ENCODE results near the gene TRIM68.

Gene TRIM68, protein sequence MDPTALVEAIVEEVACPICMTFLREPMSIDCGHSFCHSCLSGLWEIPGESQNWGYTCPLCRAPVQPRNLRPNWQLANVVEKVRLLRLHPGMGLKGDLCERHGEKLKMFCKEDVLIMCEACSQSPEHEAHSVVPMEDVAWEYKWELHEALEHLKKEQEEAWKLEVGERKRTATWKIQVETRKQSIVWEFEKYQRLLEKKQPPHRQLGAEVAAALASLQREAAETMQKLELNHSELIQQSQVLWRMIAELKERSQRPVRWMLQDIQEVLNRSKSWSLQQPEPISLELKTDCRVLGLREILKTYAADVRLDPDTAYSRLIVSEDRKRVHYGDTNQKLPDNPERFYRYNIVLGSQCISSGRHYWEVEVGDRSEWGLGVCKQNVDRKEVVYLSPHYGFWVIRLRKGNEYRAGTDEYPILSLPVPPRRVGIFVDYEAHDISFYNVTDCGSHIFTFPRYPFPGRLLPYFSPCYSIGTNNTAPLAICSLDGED

DNA sequence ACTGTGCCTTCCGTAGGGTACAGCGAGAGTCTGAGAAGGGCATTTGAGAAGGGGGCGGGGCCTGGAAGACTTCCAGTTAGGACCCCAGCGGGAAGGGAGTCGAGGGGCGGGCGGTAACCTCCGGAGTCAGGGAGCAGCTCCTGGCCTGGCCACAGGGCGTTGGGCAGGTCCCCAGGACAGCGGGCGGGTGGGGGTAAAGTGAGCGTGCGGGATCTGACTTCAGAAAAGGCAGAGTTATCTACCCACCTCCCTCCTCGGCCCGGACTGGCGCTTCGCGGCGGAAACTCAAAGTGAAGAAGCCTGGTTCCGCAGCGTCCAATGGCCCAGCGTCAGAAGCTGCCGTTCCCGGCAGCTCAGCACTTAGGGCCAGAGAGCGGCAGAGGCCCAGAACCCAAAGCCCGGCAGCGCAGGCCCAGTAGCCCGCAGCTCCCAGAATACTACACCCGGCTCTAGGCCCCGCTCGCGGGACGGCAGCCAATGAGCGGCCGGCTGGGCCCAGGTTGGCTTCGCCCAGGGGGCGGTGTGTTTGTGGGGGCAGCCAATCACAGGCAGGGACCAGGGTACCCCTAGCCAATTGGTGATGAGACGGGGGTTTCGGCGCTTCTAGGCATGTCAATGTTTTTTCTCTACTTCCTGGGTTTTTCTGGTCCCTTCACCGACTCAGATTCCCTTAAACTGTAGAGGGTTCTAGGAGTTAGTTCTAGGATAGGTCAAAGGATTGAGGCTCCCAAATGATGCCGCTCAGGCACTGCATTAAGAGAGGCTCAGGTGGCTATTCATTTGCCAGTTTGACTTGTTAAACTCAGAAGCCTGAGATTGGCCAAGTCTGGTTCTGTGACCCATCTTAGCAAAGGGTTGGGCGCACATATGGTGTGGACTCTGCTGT lies at the start of gene TRIM68:
Gene TRIM68, minus strand, starts transcription at position 451 of the 886 bp plus-strand sequence. CDS start 2,727 bp downstream, outside the sequence.
- in situ Hi-C loops (cut with MboI; ENCODE audit: low sequenced_read_pairs): no loop called here

DNA sequence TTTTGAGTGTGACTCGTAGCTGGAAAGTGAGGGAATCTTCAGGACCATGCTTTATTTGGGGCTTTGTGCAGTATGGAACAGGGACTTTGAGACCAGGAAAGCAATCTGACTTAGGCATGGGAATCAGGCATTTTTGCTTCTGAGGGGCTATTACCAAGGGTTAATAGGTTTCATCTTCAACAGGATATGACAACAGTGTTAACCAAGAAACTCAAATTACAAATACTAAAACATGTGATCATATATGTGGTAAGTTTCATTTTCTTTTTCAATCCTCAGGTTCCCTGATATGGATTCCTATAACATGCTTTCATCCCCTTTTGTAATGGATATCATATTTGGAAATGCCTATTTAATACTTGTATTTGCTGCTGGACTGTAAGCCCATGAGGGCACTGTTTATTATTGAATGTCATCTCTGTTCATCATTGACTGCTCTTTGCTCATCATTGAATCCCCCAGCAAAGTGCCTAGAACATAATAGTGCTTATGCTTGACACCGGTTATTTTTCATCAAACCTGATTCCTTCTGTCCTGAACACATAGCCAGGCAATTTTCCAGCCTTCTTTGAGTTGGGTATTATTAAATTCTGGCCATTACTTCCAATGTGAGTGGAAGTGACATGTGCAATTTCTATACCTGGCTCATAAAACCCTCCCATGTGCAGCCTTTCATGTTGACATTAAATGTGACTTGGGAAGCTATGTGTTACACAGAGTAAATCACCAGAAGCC lies 46.8 kb upstream of the TRIM68 start:
- in situ Hi-C loops (cut with MboI; ENCODE audit: low sequenced_read_pairs): no loop called here

DNA sequence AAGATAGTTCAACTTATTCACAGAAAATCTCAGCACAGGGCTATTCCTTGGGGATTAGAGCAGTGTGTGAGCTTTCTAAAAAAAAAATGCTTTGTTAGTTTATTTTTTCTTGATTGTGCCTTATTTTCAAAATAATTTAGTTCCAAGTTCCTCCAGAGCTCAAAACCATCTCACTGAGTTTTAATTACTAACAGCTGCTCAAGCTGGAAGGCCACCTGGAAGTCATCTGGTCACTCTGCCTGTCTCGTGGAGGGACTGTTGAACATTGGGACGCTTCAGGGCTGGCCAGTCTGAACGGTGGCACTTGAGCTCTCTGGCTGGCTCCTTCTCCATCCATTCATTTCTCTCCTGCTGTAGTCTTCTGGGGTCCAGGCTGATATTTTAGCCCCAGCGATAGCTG lies 39.7 kb upstream of the TRIM68 start:
- in situ Hi-C loops (cut with MboI; ENCODE audit: low sequenced_read_pairs): no loop called here

DNA sequence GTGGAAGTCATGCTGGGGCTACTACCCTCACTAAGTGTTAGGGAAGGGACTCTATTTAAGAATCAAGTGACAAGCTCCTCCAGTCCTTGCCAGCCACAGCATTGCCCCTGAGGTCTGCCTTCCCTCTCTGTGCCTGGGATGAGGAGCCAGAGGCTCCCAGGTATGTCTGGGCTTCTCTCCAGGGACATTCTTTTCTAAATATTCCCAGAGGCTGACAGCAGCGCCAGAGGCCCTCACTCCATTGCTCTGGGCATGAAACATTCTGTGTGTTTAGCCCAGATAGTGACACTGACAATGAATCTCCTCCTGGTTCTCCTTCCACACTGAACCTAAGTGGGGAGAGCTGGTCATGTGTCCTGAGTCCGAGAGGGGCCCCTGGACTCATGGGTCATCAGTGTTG lies 37.9 kb upstream of the TRIM68 start:
- in situ Hi-C loops (cut with MboI; ENCODE audit: low sequenced_read_pairs): no loop called here

DNA sequence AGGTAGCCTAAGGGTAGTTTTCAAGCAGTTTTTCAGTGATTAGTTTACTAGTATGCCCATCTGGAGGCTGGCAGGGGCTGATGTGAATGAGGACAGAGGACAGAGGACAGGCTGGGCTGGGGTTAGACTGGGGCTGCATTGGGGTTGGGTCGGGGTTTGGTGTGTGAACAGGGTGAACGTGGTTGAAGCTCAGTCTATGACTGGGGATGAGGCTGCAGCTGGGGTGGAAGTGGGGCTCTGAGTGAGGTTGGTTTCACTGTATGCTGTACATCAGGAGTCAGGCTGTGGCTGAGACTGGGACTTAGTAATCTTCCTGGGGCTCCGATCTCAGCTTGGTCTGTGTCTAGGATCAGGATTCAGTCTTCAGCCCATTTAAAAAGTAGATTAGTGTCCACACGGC lies 36.2 kb upstream of the TRIM68 start:
- in situ Hi-C loops (cut with MboI; ENCODE audit: low sequenced_read_pairs): no loop called here

DNA sequence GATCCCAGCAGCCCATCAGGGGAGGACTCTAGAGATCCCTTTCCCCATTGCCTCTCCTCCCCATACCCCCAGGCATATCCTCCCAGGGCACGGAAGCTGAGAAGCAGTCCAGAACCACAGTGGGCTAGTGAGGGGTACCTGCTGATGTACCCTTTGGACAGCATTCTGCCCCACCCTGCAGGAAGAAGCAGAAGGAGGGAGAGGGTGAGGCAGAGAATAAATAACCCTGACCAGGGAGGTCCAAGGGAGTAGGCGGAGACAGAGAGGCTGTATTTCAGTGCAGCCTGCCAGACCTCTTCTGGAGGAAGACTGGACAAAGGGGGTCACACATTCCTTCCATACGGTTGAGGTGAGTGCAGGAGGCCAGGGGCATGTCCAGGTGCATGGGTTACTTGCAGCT lies 35.7 kb upstream of the TRIM68 start, which contains the start of gene OR51E1:
Gene OR51E1, plus strand, starts transcription at position 301 of the 400 bp plus-strand sequence. CDS start 8,545 bp downstream, outside the sequence.
- in situ Hi-C loops (cut with MboI; ENCODE audit: low sequenced_read_pairs): no loop called here

DNA sequence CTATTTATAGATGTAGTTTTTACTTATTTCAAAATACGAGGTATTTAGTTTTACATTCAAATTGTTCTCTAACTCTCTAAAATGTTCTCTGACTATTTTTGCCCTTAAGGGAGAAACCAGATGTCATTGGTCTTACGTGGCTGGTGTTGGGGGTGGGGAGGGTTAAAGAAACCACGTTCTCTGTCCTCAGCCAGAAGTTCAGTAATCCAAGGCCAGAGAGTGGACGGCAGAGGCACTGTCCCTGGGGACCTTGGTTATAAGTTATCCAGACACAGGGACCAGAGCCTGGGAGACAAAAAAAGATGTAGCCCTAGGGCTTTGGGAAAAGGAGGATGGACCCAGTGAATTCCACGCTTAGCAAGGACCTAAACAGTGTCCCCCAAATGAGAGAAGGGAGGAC lies 35.0 kb upstream of the TRIM68 start:
- in situ Hi-C loops (cut with MboI; ENCODE audit: low sequenced_read_pairs): no loop called here

DNA sequence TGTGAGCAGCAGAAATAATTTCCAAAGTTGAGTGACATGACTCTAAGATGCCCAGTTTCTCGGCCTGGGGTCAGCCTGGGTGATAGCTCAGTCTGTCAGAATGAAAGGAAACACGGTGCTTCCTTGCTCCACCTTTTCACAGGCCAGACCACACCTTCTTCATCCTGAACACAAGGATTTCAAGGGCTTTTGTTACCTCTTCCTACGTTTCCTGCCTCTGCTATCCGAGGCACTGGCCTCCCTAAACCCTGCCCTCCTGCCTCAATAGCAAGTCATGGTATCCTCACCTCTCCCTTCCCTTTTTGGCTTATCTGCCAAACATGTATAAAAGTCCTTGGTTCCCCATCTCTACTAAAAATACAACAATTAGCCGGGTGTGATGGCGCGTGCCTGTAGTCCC lies 34.0 kb upstream of the TRIM68 start:
- in situ Hi-C loops (cut with MboI; ENCODE audit: low sequenced_read_pairs): no loop called here

DNA sequence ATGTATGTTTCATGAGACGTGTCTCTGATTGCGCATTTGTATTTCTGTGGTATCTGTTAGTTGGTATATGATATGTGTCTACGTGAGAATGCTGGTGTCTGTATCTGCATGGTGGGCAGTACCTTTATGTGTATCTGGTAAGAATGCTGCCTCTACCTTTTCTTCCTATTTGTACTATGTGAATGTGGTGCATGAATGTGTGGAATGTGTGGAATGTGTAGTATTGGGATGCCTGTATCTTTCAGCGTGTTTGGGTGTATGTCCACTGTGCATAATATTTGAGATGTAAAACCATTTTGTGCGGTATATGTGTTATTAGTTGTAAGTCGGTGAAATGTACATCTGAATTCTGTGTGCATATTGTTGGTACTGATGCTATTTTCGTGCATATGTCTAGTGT lies 33.5 kb upstream of the TRIM68 start:
- in situ Hi-C loops (cut with MboI; ENCODE audit: low sequenced_read_pairs): no loop called here

DNA sequence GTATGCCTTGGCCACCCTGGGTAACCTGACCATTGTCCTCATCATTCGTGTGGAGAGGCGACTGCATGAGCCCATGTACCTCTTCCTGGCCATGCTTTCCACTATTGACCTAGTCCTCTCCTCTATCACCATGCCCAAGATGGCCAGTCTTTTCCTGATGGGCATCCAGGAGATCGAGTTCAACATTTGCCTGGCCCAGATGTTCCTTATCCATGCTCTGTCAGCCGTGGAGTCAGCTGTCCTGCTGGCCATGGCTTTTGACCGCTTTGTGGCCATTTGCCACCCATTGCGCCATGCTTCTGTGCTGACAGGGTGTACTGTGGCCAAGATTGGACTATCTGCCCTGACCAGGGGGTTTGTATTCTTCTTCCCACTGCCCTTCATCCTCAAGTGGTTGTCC lies 31.9 kb upstream of the TRIM68 start:
- in situ Hi-C loops (cut with MboI; ENCODE audit: low sequenced_read_pairs): no loop called here

DNA sequence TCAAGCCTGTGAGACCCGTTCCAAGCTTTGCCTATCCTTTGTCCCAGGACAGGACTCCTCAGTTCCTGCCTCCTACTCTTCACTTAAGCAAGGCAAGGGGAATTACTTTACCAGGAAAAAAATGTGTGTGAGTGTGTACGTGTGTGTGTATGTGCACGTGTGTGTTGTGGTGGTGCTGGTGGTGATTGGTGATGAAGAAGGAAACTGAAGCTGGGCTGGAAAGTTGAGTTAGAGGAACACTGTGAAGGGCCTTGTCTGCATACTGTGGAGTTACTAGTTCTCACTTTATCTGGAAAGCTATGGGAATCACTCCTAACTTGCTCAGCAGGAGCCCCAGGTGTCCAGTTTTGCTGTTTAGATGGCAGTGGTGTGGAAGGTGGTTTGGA lies 29.6 kb upstream of the TRIM68 start:
- in situ Hi-C loops (cut with MboI; ENCODE audit: low sequenced_read_pairs): no loop called here

DNA sequence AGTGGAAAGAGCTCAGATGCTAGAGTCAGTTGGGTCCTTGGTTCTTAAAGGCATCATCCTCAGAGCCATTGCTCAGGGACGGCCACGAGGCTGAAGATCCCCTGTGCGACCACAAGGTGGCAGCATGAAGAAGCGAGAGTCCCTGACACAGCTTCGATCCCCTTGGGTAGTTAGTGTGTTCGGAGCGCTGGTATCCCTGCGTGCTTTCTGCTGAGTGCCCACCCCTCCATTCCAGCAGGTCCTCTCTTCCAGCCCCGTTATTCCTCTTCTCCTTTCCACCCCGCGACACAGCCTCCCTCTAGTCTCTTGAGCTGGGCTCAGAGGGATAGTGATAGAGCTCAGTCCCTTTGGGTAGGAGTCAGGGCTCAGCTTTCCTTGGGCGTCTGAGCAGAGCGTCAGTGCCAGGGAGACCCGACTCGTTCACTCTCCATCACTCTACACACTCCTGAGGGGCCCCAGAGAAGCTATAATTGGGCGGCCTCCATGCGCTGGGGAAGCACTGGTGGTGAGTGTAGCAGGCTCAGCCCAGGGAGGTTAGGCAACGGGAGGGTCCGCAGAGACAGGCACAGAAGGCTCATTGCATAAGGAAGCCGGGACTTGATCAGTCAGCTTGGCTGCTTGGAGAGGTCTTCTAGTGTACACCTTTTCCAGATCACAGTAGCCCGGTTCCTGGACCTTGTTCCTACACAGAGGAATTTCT lies 29.1 kb upstream of the TRIM68 start, which contains the start of gene OR51D1:
Gene OR51D1, plus strand, starts transcription at position 516 of the 700 bp plus-strand sequence. CDS start 2,314 bp downstream, outside the sequence.
- in situ Hi-C loops (cut with MboI; ENCODE audit: low sequenced_read_pairs): no loop called here

DNA sequence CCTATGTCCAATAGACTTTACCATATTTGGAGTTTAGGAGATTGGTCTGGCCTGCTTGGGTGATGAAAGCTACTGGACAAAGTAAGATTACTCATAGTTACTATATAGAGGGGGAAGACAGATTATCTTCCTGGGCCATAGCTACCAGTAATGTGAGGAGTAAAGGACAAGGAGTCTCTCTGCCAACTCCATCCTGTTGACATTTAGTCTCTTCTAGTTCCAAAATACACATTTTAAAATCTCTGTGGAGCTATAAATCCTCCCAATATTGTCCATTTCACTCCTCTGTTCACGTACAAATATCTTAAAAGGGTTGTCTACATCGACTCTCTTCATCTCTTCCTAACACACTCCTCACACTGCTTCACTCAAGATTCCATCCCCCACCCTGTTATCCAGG lies 28.1 kb upstream of the TRIM68 start:
- in situ Hi-C loops (cut with MboI; ENCODE audit: low sequenced_read_pairs): no loop called here

DNA sequence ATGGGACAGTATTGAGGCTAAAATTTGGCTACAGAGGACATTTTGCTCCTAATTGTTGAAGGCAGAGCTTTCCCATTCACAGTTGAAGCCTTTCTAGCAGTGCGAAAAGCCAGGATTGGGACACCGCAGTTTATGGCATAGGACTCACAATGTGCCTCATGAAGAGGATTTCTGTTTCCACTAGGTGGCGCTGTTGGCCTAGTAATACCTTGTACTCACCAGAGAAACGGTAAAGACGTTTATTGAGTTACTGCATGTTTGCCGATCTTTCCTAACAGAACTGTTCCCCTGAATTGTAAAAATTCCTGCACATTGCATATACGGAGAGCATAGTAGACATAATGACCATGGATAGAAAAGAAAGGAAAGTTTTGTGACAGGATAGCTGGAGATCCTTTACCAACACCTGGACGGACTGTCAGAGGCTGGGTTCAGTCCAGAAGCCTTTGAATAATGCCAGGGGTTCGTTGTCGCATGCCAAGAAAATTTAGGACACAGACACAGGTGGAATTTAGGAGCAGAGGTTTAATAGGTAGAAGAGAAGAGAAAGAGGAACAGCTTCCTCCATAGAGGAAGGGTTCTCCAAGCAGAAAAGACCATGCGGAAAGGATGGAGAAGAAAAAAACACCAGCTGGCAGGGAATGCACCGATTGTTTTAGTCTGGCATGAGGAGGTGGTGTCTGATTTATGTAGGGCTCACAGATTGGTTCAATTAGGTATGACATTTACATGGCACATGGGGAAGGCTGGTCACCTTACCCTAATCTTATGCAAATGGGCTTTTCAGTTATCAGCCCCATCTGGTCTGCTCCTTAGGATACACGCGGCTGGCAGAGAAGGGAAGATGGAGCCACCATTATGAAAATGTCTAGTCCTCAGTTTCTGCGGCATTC lies 18.4 kb upstream of the TRIM68 start:
- in situ Hi-C loops (cut with MboI; ENCODE audit: low sequenced_read_pairs): no loop called here

DNA sequence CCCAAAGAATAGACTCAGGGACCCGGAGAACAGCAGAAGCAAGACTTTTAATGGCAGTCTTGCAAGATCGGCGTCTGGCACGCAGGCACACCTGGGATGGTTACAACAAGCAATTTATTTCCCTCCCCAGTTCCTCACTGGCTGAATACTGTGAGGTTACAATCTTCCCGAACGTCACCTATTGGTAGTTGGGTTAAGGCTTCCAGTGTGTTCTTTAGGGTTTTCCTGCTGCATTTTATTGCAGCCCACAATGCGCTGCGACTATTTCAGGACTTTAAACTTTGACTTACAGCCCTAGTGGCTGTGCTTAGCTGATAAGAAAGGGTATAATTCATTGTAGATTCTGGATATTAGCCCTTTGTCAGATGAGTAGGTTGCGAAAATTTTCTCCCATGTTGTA lies 11.5 kb upstream of the TRIM68 start:
- in situ Hi-C loops (cut with MboI; ENCODE audit: low sequenced_read_pairs): no loop called here

DNA sequence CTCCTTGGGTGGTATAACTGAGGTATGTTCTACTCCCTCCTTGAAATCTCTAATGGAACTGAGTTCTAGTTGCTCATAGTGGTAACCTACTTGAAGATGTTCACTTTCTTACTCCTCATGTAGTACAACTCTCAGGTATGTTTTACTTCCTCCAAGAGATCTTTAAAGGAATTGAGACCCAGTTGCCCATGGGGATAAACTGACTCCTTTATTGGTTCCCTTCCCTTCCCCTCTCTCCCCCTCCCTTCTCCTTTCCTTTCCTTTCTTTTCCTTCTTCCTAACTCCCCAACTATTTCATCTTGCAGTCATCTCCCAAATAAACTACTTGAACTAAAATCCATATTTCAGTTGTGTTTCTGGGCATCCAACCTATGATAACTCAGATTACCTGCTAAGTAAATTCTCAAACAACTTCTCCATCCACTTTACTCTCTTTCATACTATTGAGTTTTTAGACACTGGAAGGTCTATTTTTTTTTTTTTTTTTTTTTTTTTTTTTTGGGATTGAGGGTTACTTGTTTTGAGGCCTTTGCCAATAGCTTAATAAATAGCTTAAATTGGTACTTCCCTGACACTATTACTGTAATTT lies 7.9 kb upstream of the TRIM68 start:
- in situ Hi-C loops (cut with MboI; ENCODE audit: low sequenced_read_pairs): no loop called here

DNA sequence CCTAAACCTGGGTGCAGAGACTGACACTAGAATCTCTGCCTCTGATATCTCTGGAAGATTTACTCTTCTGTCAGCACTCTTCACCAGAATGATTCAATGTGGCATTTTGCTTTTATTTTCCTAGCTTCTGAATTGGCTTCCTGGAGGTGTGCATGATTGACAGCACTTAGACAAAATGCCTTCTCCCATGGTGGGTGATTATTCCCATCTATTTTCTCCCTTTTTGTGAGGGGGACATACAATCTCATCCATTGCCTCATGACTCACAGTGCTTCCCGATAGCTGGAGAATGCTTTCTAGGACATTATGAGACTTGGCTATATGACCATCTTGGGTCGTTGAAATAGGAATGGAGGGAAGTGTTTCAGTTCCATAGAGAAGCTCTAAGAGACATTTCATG lies 4.0 kb upstream of the TRIM68 start:
- in situ Hi-C loops (cut with MboI; ENCODE audit: low sequenced_read_pairs): no loop called here

DNA sequence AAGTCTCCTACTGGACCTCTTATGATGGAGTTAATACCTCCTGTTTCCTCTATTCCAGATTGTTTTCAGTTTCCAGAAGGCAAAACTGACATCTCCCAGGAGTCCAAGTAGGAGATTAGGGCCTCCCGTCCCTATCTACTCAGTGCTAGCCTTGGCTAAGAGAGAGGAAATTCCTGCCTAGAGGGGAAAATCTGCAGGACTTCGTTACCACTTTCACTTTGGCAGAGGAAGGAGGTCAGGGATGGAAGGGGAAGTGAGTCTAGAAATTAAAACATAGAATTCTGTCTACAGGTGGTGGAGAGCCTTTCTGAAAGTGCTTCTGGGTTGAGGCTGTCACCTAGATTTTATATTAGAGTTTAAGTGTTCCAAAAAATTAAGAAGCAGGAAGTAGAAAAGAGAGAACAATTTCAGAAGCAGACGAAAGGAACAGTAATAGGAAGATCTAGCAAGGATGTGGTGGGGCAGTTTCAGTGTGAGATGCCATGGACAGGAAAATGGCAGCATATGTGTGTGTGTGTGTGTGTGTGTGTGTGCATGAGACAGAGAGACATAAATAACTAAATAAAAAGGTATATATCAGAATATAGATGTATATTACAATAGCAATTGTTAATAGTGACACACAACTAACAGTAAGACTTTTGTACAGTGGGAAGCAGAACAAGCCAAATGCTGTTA lies 2.4 kb upstream of the TRIM68 start:
- in situ Hi-C loops (cut with MboI; ENCODE audit: low sequenced_read_pairs): no loop called here
